IMR-90 (cell line): ENCODE data around the gene ORMDL2. TPM values are rescaled to one million over a fixed set of nuclear protein-coding genes. Genes with fewer than 3 reads are reported as not detected.

Source experiments
- ATAC-seq: fragments of 200-7000 bp; cut with Tn5 transposase; 2 replicates; pipeline ENCODE4 v1.9.1; 2020; ENCODE audit warnings: low read depth, mild to moderate bottlenecking, moderate library complexity
- BruUV-seq: library from RNA; stranded (reverse); fragments of 400-500 nt; replicated peaks from 2 replicates; lab custom pipeline; 2021; lab: Mats Ljungman, UMichigan
- CTCF ChIA-PET: fragments of 300-600 bp; formaldehyde crosslinking; extraction: SDS; loops from one replicate; lab custom pipeline; 2021; ENCODE audit warnings: antibody characterized with exemption; lab: Yijun Ruan, JAX
- POLR2A ChIA-PET: fragments of 300-600 bp; sonication (Branson Sonifier 250); formaldehyde crosslinking; loops from one replicate; lab custom pipeline; 2022; ENCODE audit warnings: antibody characterized with exemption; ENCODE audit not compliant: unreplicated experiment; lab: Charles Lee
- DNase-seq: peaks from one replicate; pipeline ENCODE4 v3.0.0; 2013
- H2AFZ ChIP-seq: replicated peaks from 2 replicates; pipeline ENCODE3; 2013; ENCODE audit warnings: low read length, mild to moderate bottlenecking; ENCODE audit not compliant: poor library complexity
- H2AK5ac ChIP-seq: 2 replicates; pipeline ENCODE4 v1.6.1; 2013; ENCODE audit warnings: low read depth, low read length, inconsistent platforms
- H2AK9ac ChIP-seq: replicated peaks from 2 replicates; pipeline ENCODE3; 2013; ENCODE audit warnings: mild to moderate bottlenecking, low read depth, low read length, moderate library complexity; ENCODE audit not compliant: poor library complexity
- H2BK120ac ChIP-seq: 2 replicates; pipeline ENCODE4 v1.6.1; 2013; ENCODE audit warnings: low read depth, low read length, inconsistent platforms
- H2BK15ac ChIP-seq: 3 replicates; pipeline ENCODE4 v1.6.1; 2013; ENCODE audit warnings: low read depth, low read length, inconsistent platforms
- H2BK20ac ChIP-seq: 2 replicates; pipeline ENCODE4 v1.6.1; 2013; ENCODE audit warnings: low read depth, mild to moderate bottlenecking, inconsistent platforms, low read length, moderate library complexity
- H2BK5ac ChIP-seq: 2 replicates; pipeline ENCODE4 v1.6.1; 2013; ENCODE audit warnings: mild to moderate bottlenecking, low read depth, low read length, inconsistent platforms; ENCODE audit not compliant: poor library complexity, severe bottlenecking
- H3K14ac ChIP-seq: replicated peaks from 2 replicates; pipeline ENCODE4 v1.6.1; 2013; ENCODE audit warnings: low read depth, low read length, inconsistent platforms
- H3K18ac ChIP-seq: 2 replicates; pipeline ENCODE4 v1.6.1; 2013; ENCODE audit warnings: low read depth, low read length, control low read depth
- H3K23ac ChIP-seq: 2 replicates; pipeline ENCODE4 v1.6.1; 2013; ENCODE audit warnings: low read depth, low read length, inconsistent platforms
- H3K27ac ChIP-seq: 2 replicates; pipeline ENCODE4 v1.5.1; 2013; ENCODE audit warnings: mild to moderate bottlenecking, control low read depth, low read length; ENCODE audit not compliant: insufficient read depth
- H3K27me3 ChIP-seq: 2 replicates; pipeline ENCODE4 v1.6.1; 2013; ENCODE audit warnings: low read length; ENCODE audit not compliant: control insufficient read depth, insufficient read depth
- H3K36me3 ChIP-seq: 2 replicates; pipeline ENCODE4 v1.6.1; 2013; ENCODE audit warnings: low read length, mixed read lengths; ENCODE audit not compliant: control insufficient read depth, insufficient read depth
- H3K4ac ChIP-seq: 2 replicates; pipeline ENCODE4 v1.6.1; 2013; ENCODE audit warnings: low read depth, low read length, inconsistent platforms
- H3K4me1 ChIP-seq: 2 replicates; pipeline ENCODE4 v1.6.1; 2013; ENCODE audit warnings: low read length, mixed read lengths; ENCODE audit not compliant: control insufficient read depth, insufficient read depth
- H3K4me2 ChIP-seq: 2 replicates; pipeline ENCODE4 v1.6.1; 2013; ENCODE audit warnings: low read depth, mild to moderate bottlenecking, control low read depth, low read length, moderate library complexity
- H3K4me3 ChIP-seq: 2 replicates; pipeline ENCODE4 v1.5.1; 2013; ENCODE audit warnings: low read depth, mild to moderate bottlenecking, control low read depth, low read length, moderate library complexity; ENCODE audit not compliant: insufficient read depth
- H3K56ac ChIP-seq: 2 replicates; pipeline ENCODE4 v1.6.1; 2013; ENCODE audit warnings: low read length, inconsistent platforms; ENCODE audit not compliant: insufficient read depth; ENCODE audit errors: extremely low read depth
- H3K79me1 ChIP-seq, 2 experiments: 2 replicates each; pipeline ENCODE4 v1.6.1; 2013; ENCODE audit warnings: low read length in 2 of 2, inconsistent platforms in 1 of 2, low read depth in 1 of 2
- H3K9ac ChIP-seq: 2 replicates; pipeline ENCODE4 v1.6.1; 2013; ENCODE audit warnings: low read depth, low read length, control low read depth
- H3K9me1 ChIP-seq: 2 replicates; pipeline ENCODE4 v1.6.1; 2013; ENCODE audit warnings: low read length, inconsistent platforms; ENCODE audit not compliant: insufficient read depth
- H3K9me3 ChIP-seq: 2 replicates; pipeline ENCODE4 v1.6.1; 2013; ENCODE audit warnings: low read length; ENCODE audit not compliant: control insufficient read depth, insufficient read depth
- H4K20me1 ChIP-seq: 2 replicates; pipeline ENCODE4 v1.6.1; 2013; ENCODE audit warnings: low read length, inconsistent platforms; ENCODE audit not compliant: insufficient read depth
- H4K5ac ChIP-seq: 2 replicates; pipeline ENCODE4 v1.6.1; 2013; ENCODE audit warnings: mild to moderate bottlenecking, low read depth, low read length, control low read depth
- H4K8ac ChIP-seq, 2 experiments: 2 replicates each; pipeline ENCODE4 v1.6.1; 2013; ENCODE audit warnings: low read depth in 2 of 2, low read length in 2 of 2, control low read depth in 1 of 2, inconsistent platforms in 1 of 2
- H4K91ac ChIP-seq: 2 replicates; pipeline ENCODE4 v1.6.1; 2013; ENCODE audit warnings: low read depth, low read length, inconsistent platforms; ENCODE audit not compliant: insufficient read depth
- BHLHE40 ChIP-seq: fragments of 150-350 bp; IDR thresholded peaks from 2 replicates; pipeline ENCODE4 v1.6.1; 2016; ENCODE audit warnings: mild to moderate bottlenecking, low read depth, low read length
- CEBPB ChIP-seq: IDR thresholded peaks from 2 replicates; pipeline ENCODE4 v1.6.1; 2012; ENCODE audit warnings: low read depth, low read length, improper control_type of control experiment
- CHD1 ChIP-seq: IDR thresholded peaks from 2 replicates; pipeline ENCODE4 v1.6.1; 2012; ENCODE audit warnings: low read depth, low read length, improper control_type of control experiment
- CTCF ChIP-seq: conservative IDR thresholded peaks from 2 replicates; pipeline ENCODE4 v1.5.1; 2012; ENCODE audit warnings: mild to moderate bottlenecking, low read depth, low read length, improper control_type of control experiment
- ELK1 ChIP-seq: fragments of 150-350 bp; IDR thresholded peaks from 2 replicates; pipeline ENCODE4 v1.6.1; 2016; ENCODE audit warnings: low read depth, mild to moderate bottlenecking, low read length, moderate library complexity, borderline replicate concordance
- FOS ChIP-seq: fragments of 150-350 bp; IDR thresholded peaks from 2 replicates; pipeline ENCODE4 v1.6.1; 2016; ENCODE audit warnings: low read depth, low read length
- MAFK ChIP-seq: IDR thresholded peaks from 2 replicates; pipeline ENCODE4 v1.6.1; 2012; ENCODE audit warnings: low read depth, low read length, improper control_type of control experiment
- MAZ ChIP-seq: IDR thresholded peaks from 2 replicates; pipeline ENCODE4 v1.6.1; 2012; ENCODE audit warnings: low read depth, mild to moderate bottlenecking, low read length, improper control_type of control experiment, moderate library complexity, borderline replicate concordance
- MXI1 ChIP-seq: IDR thresholded peaks from 2 replicates; pipeline ENCODE4 v1.6.1; 2012; ENCODE audit warnings: low read depth, mild to moderate bottlenecking, low read length, moderate library complexity, borderline replicate concordance
- NFE2L2 ChIP-seq: fragments of 150-350 bp; IDR thresholded peaks from 2 replicates; pipeline ENCODE4 v1.6.1; 2016; ENCODE audit warnings: low read depth, mild to moderate bottlenecking, low read length
- POLR2A ChIP-seq: IDR thresholded peaks from 2 replicates; pipeline ENCODE4 v1.6.1; 2012; ENCODE audit warnings: mild to moderate bottlenecking, low read depth, low read length
- RAD21 ChIP-seq: IDR thresholded peaks from 2 replicates; pipeline ENCODE4 v1.6.1; 2012; ENCODE audit warnings: low read length, improper control_type of control experiment
- RCOR1 ChIP-seq: IDR thresholded peaks from 2 replicates; pipeline ENCODE4 v1.6.1; 2012; ENCODE audit warnings: mild to moderate bottlenecking, low read length, improper control_type of control experiment; ENCODE audit not compliant: insufficient replicate concordance
- RFX5 ChIP-seq: IDR thresholded peaks from 2 replicates; pipeline ENCODE4 v1.8.0; 2012; ENCODE audit warnings: low read depth, mild to moderate bottlenecking, low read length, moderate library complexity
- SMC3 ChIP-seq: fragments of 150-350 bp; IDR thresholded peaks from 2 replicates; pipeline ENCODE4 v1.6.1; 2016; ENCODE audit warnings: low read depth, mild to moderate bottlenecking, antibody characterized with exemption, low read length, moderate library complexity
- USF2 ChIP-seq: fragments of 150-350 bp; IDR thresholded peaks from 2 replicates; pipeline ENCODE4 v1.6.1; 2017; ENCODE audit warnings: mild to moderate bottlenecking, antibody characterized with exemption, low read length, low read depth
- WGBS, 2 experiments: methylation state at CpG; one replicate each; pipeline versions ENCODE4 v1.1.5 to v1.1.7; 2013; ENCODE audit warnings: missing lambda C conversion rate in 2 of 2; ENCODE audit not compliant: insufficient read length in 1 of 2; ENCODE audit errors: extremely low coverage in 2 of 2; 5-methylcytosine and 5-hydroxymethylcytosine counted together
- dilution Hi-C: fragments of 300-500 bp; cut with HindIII; formaldehyde crosslinking; loops from one replicate; pipeline ENCODE4 v1.14.3; 2018; ENCODE audit warnings: low sequenced_read_pairs; ENCODE audit not compliant: unreplicated experiment
- in situ Hi-C: fragments of 300-500 bp; cut with MboI; formaldehyde crosslinking; loops from 3 replicates; pipeline ENCODE4 v1.14.3; 2019; ENCODE audit warnings: low sequenced_read_pairs, inconsistent platforms, mixed read lengths
- intact Hi-C: fragments of 100-400 bp; cut with micrococcal nuclease; formaldehyde crosslinking; loops from 2 replicates; pipeline ENCODE4 v1.10.0; 2022
- polyA plus RNA-seq, 3 experiments: library from polyadenylated mRNA; depleted of rRNA; stranded (reverse); fragments of >200 nt; gene quantifications; 2 replicates each; pipeline ENCODE4 v1.2.3, GENCODE V29; 2012; ENCODE audit warnings: low replicate concordance in 1 of 3
- total RNA-seq: library from RNA; depleted of rRNA; stranded (reverse); fragments of >200 nt; gene quantifications from 2 replicates; pipeline ENCODE4 v1.2.3, GENCODE V29; 2012

The ORMDL2 gene
- total and polyA plus RNA-seq, 2 of the 4 experiments (the other 2 are of a cell fraction) = 20.4 to 39.7 TPM

GRCh38 chr12:55789171-55789570 lies 28.7 kb upstream of the ORMDL2 start:
- Histone ChIP-seq H2BK15ac (no peak overlapping the region), H4K20me1 (no peaks in the 10 kb centered on the region), H2AK5ac (no peak overlapping the region), H3K9me3 (no peaks in the 10 kb centered on the region), H2BK5ac (no peak overlapping the region), H4K8ac (no peak overlapping the region), H4K5ac (no peak overlapping the region), H2BK120ac (no peak overlapping the region), H3K27me3 (no peaks in the 10 kb centered on the region), H3K4me2 (no peak overlapping the region), H2AK9ac (no peak overlapping the region), H4K91ac (no peak overlapping the region), H3K56ac (no peak overlapping the region), H3K4me3 (no peak overlapping the region), H3K4me1 (no peaks in the 10 kb centered on the region), H3K14ac (no peak overlapping the region), H3K27ac (no peak overlapping the region), H3K4ac (no peak overlapping the region), H2BK20ac (no peak overlapping the region), H3K36me3 (peaks cover 44% of the 10 kb centered on the region), H3K9ac (no peak overlapping the region), H3K23ac (no peak overlapping the region), H2AFZ (no peak overlapping the region), H3K79me1 (peaks cover 15 to 26% of the 10 kb centered on the region in 2 experiments), H3K9me1 (no peaks in the 10 kb centered on the region), H3K18ac (no peak overlapping the region)
- no CpG with 5 or more reads among the region's 2 CpGs for WGBS, 2 experiments
- BruUV-seq = no TSS peak
- no peak for TF ChIP-seq CHD1
- no peak for TF ChIP-seq POLR2A
- no peak for TF ChIP-seq CTCF
- no peak for TF ChIP-seq MXI1
- TF ChIP-seq RCOR1 = no peak
- TF ChIP-seq CEBPB = no peak
- no peak for TF ChIP-seq RFX5
- no peak for TF ChIP-seq RAD21
- no peak for TF ChIP-seq SMC3
- no peak for TF ChIP-seq ELK1
- no peak for TF ChIP-seq MAZ
- TF ChIP-seq MAFK = no peak
- TF ChIP-seq NFE2L2 = no peak
- no peak for TF ChIP-seq BHLHE40
- TF ChIP-seq USF2 = no peak
- TF ChIP-seq FOS = no peak
- ChIA-PET CTCF (interaction anchor here (0.9 kb wide), 1 partner anchor 8 kb away, joined by 3 read pairs; no protein-coding TSS in a partner anchor), POLR2A (interaction anchor here (0.6 kb wide), 1 partner anchor 138 kb away, joined by 6 read pairs; no protein-coding TSS in a partner anchor)
- dilution Hi-C loops (no loop called here), intact Hi-C loops (no loop called here), in situ Hi-C loops (no loop called here)
- no peak for ATAC-seq
- no peak for DNase-seq
